Retinal pigment epithelial cell (primary cell): ENCODE data around the gene IFIT3.
"Not testable (repeated sequence)": the region's sequence is repeated elsewhere in the genome, so short reads cannot be mapped to it uniquely, and the experiment has no call there.

ENCODE experiments used
- DNase-seq: peaks from one replicate; pipeline ENCODE4 v3.0.0-alpha.2; 2010; ENCODE audit warnings: low read depth
- H3K4me3 ChIP-seq: 2 replicates; pipeline ENCODE4 v1.5.1; 2011; ENCODE audit warnings: mild to moderate bottlenecking, low read length, control low read depth, moderate library complexity
- CTCF ChIP-seq: conservative IDR thresholded peaks from 2 replicates; pipeline ENCODE4 v1.5.1; 2011; ENCODE audit warnings: low read depth, low read length, control low read depth, inconsistent platforms

IFIT3 gene

GRCh38 chr10:89346405-89347254 lies 18.8 kb downstream of the IFIT3 start:
- no peak for DNase-seq
- H3K4me3 ChIP-seq = no peak overlapping the region
- no peak for TF ChIP-seq CTCF

GRCh38 chr10:89347701-89348457 lies 20.1 kb downstream of the IFIT3 start:
- no peak for TF ChIP-seq CTCF
- DNase-seq = no peak
- H3K4me3 ChIP-seq = no peak overlapping the region

- no peak for DNase-seq
- H3K4me3 ChIP-seq = no peak overlapping the region
- TF ChIP-seq CTCF = no peak
Measured at GRCh38 chr10:89348481-89348880, 20.7 kb downstream of the IFIT3 start.

- no peak overlapping the region for H3K4me3 ChIP-seq
- no peak for DNase-seq
- TF ChIP-seq CTCF = no peak
Measured at GRCh38 chr10:89348975-89349374, 21.2 kb downstream of the IFIT3 start.

GRCh38 chr10:89350631-89351315 lies 23.0 kb downstream of the IFIT3 start:
- not testable (repeated sequence) for H3K4me3 ChIP-seq, DNase-seq

- TF ChIP-seq CTCF = no peak
- no peak overlapping the region for H3K4me3 ChIP-seq
- no peak for DNase-seq
Measured at GRCh38 chr10:89351412-89351779, 23.6 kb downstream of the IFIT3 start.

- peak; percentile 88 for DNase-seq
- no peak for TF ChIP-seq CTCF
Measured at GRCh38 chr10:89351780-89352597, 24.2 kb downstream of the IFIT3 start.

More at GRCh38 chr10:89351780-89352597, 24.2 kb downstream of the IFIT3 start:
- H3K4me3 ChIP-seq = peak overlapping the region; percentile 47
